Activated naive CD8-positive, alpha-beta T cell treated with anti-CD3 and anti-CD28 coated beads for 36 hours (primary cell): ENCODE measurements around the gene SMARCC1. TPM values are rescaled to one million over a fixed set of nuclear protein-coding genes. Genes with fewer than 3 reads are reported as not detected.

Source experiments
- DNase-seq: peaks from one replicate; pipeline ENCODE4 v3.0.0; 2021
- H3K27ac Mint-ChIP-seq: one replicate; pipeline ENCODE4 v1.8.0; 2022; ENCODE audit warnings: mild to moderate bottlenecking, moderate library complexity, mixed read lengths
- H3K27me3 Mint-ChIP-seq: one replicate; pipeline ENCODE4 v1.8.0; 2022; ENCODE audit warnings: mild to moderate bottlenecking, mixed read lengths
- H3K36me3 Mint-ChIP-seq: one replicate; pipeline ENCODE4 v1.8.0; 2021; ENCODE audit warnings: mild to moderate bottlenecking, mixed read lengths
- H3K4me1 Mint-ChIP-seq: one replicate; pipeline ENCODE4 v1.8.0; 2021; ENCODE audit warnings: mixed read lengths
- H3K4me3 Mint-ChIP-seq: one replicate; pipeline ENCODE4 v1.8.0; 2022; ENCODE audit warnings: mild to moderate bottlenecking, moderate library complexity, mixed read lengths
- H3K9me3 Mint-ChIP-seq: one replicate; pipeline ENCODE4 v1.8.0; 2022; ENCODE audit warnings: mixed read lengths
- total RNA-seq, 2 experiments: library from RNA; stranded (reverse); gene quantifications; one replicate each; pipeline ENCODE4 v1.2.3, GENCODE V29; 2021

SMARCC1 gene
- total RNA-seq, 2 experiments from 2014 or later, result 115 to 117 TPM

GRCh38 chr3:47611576-47611975 is 170.1 kb downstream of the SMARCC1 start:
- peaks cover 17% of the 10 kb centered on the region for H3K36me3 Mint-ChIP-seq

DNA sequence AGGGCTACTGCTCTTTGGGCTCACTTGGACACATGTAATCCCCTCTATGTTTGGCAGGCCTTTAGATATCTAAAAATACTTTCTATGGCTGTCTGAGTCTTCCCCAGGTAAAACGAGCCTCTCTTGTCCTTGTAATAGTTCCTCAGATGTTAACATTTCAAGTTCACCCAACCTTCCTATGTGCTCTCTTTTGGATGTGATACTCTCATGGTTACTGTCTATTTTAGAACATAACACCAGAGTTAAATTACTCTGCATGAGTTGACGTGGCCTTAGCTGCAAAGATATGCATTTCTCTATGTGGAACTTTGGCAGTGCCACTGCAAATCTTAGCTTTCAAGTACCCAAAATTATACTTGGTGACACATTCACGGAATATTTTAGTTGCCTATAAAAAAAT is 171.1 kb downstream of the SMARCC1 start:
- H3K27me3 Mint-ChIP-seq, result no peaks in the 10 kb centered on the region
- no peak overlapping the region for H3K4me3 Mint-ChIP-seq
- H3K36me3 Mint-ChIP-seq, result peaks cover 24% of the 10 kb centered on the region
- H3K9me3 Mint-ChIP-seq, result no peaks in the 10 kb centered on the region
- no peak for DNase-seq
- H3K27ac Mint-ChIP-seq, result no peak overlapping the region
- no peaks in the 10 kb centered on the region for H3K4me1 Mint-ChIP-seq

More at GRCh38 chr3:47611576-47611975, 170.1 kb downstream of the SMARCC1 start:
- no peak for DNase-seq
- H3K27ac Mint-ChIP-seq, result no peak overlapping the region
- no peaks in the 10 kb centered on the region for H3K4me1 Mint-ChIP-seq
- no peaks in the 10 kb centered on the region for H3K27me3 Mint-ChIP-seq
- H3K9me3 Mint-ChIP-seq, result no peaks in the 10 kb centered on the region
- no peak overlapping the region for H3K4me3 Mint-ChIP-seq

DNA sequence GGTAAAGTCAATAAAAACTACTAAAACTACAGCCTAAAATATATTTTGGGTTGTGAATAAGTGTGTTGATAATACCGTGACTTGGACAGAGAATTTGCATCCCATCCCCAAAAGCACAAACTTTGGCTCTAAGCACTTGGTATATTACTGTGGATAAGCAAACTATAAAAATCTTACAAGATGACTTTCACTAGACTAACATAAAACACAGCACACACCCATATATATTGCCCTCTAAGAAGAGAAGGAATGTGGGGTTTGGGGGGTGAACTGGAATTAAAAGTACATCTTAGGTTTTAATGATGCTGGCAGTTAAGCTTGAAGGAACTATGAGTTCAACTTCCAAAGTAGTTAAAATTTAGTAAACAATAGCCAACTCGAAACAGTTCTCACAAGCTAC is 174.4 kb downstream of the SMARCC1 start:
- Mint-ChIP-seq H3K27me3 (no peaks in the 10 kb centered on the region), H3K4me3 (no peak overlapping the region), H3K27ac (no peak overlapping the region), H3K36me3 (peaks cover 35% of the 10 kb centered on the region), H3K4me1 (peaks cover 2% of the 10 kb centered on the region), H3K9me3 (no peaks in the 10 kb centered on the region)
- DNase-seq, result no peak

- Mint-ChIP-seq H3K4me3 (no peak overlapping the region), H3K27me3 (no peaks in the 10 kb centered on the region), H3K9me3 (no peaks in the 10 kb centered on the region), H3K4me1 (peaks cover 2% of the 10 kb centered on the region), H3K27ac (no peak overlapping the region), H3K36me3 (peaks cover 37% of the 10 kb centered on the region)
- no peak for DNase-seq
Observed at GRCh38 chr3:47606165-47606564, 175.5 kb downstream of the SMARCC1 start.

GRCh38 chr3:47605652-47606051 is 176.0 kb downstream of the SMARCC1 start:
- Mint-ChIP-seq H3K27ac (peak overlapping the region; percentile 54), H3K4me3 (no peak overlapping the region)

DNA sequence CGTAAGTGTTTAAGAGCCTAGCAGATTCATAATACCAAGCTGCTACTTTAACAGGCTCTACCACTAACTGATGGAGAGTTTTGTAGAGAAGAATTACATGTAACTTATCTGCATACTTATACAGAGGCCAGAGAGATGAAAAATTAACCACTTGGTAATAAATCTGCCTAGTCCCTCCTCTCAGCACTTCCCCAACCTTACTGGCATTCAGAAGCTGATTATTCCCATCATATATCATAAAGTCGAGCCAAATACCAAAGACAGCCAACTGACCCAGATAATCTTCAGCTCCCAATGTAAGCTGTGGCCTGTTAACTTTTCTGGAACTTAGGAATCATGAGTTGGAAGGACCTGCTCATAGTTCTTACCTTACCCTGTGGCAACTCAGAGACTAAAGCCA is 177.5 kb downstream of the SMARCC1 start:
- Mint-ChIP-seq H3K9me3 (no peaks in the 10 kb centered on the region), H3K4me1 (peaks cover 2% of the 10 kb centered on the region), H3K27me3 (no peaks in the 10 kb centered on the region), H3K4me3 (no peak overlapping the region), H3K36me3 (peaks cover 30% of the 10 kb centered on the region), H3K27ac (no peak overlapping the region)
- no peak for DNase-seq

More at GRCh38 chr3:47605652-47606051, 176.0 kb downstream of the SMARCC1 start:
- Mint-ChIP-seq H3K9me3 (no peaks in the 10 kb centered on the region), H3K36me3 (peaks cover 38% of the 10 kb centered on the region), H3K4me1 (peaks cover 2% of the 10 kb centered on the region), H3K27me3 (no peaks in the 10 kb centered on the region)
- DNase-seq, result no peak

DNA sequence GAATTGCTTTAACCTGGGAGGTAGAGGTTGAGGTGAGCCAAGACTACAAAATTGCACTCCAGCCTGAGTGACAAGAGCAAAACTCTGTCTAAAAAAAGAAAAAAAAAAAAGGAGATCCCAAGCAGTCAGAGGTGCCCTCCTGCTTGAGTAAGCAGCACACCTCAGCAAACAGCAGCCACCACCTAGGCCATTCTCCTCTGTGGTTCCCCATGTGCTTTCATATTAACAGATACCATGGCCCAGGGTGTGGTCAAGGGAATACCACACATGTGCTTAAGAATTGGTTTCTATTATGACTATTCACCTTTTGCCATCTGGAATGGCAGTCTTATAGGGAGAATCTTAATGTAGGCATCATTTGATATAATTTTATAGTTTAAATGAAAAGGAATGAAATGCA is 178.4 kb downstream of the SMARCC1 start:
- Mint-ChIP-seq H3K4me3 (no peak overlapping the region), H3K27ac (no peak overlapping the region), H3K4me1 (peaks cover 2% of the 10 kb centered on the region), H3K36me3 (peaks cover 23% of the 10 kb centered on the region), H3K9me3 (no peaks in the 10 kb centered on the region), H3K27me3 (no peaks in the 10 kb centered on the region)
- no peak for DNase-seq

DNA sequence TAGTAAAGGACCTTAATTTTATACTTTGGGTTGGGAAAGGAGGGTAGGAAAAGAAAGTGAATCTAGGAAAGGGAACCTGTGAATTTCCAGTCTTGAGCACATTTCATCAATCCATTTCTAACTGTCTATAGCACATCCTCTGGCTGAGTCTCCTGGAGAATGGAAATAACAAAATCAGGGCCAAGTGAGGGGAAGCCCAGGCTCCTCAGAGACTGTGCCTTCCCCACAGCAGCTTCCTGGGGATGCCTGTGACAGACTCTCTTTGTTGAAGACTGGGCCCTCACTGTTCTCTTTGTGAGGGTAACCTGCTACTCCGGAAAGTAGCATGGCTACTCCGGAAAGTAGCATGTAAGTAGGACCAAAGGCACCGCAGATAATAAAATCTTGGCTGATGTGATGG is 180.4 kb downstream of the SMARCC1 start:
- H3K9me3 Mint-ChIP-seq, result no peaks in the 10 kb centered on the region
- no peaks in the 10 kb centered on the region for H3K27me3 Mint-ChIP-seq
- DNase-seq, result no peak
- H3K36me3 Mint-ChIP-seq, result peaks cover 26% of the 10 kb centered on the region
- H3K27ac Mint-ChIP-seq, result no peak overlapping the region
- H3K4me3 Mint-ChIP-seq, result no peak overlapping the region
- H3K4me1 Mint-ChIP-seq, result peaks cover 2% of the 10 kb centered on the region

GRCh38 chr3:47594792-47595191 is 186.9 kb downstream of the SMARCC1 start:
- Mint-ChIP-seq H3K4me3 (no peak overlapping the region), H3K4me1 (no peaks in the 10 kb centered on the region), H3K36me3 (peaks cover 10% of the 10 kb centered on the region), H3K27me3 (no peaks in the 10 kb centered on the region), H3K27ac (no peak overlapping the region), H3K9me3 (no peaks in the 10 kb centered on the region)
- no peak for DNase-seq

GRCh38 chr3:47592066-47592795 is 189.5 kb downstream of the SMARCC1 start:
- Mint-ChIP-seq H3K27ac (no peak overlapping the region), H3K27me3 (no peaks in the 10 kb centered on the region), H3K4me3 (no peak overlapping the region), H3K9me3 (no peaks in the 10 kb centered on the region), H3K36me3 (peaks cover 19% of the 10 kb centered on the region), H3K4me1 (no peaks in the 10 kb centered on the region)
- DNase-seq, result no peak

- H3K27ac Mint-ChIP-seq, result no peak overlapping the region
- peaks cover 23% of the 10 kb centered on the region for H3K36me3 Mint-ChIP-seq
- H3K27me3 Mint-ChIP-seq, result no peaks in the 10 kb centered on the region
- no peak overlapping the region for H3K4me3 Mint-ChIP-seq
- DNase-seq, result no peak
- H3K9me3 Mint-ChIP-seq, result no peaks in the 10 kb centered on the region
- H3K4me1 Mint-ChIP-seq, result no peaks in the 10 kb centered on the region
Observed at GRCh38 chr3:47590216-47590615, 191.5 kb downstream of the SMARCC1 start.

- DNase-seq, result no peak
- Mint-ChIP-seq H3K36me3 (peaks cover 24% of the 10 kb centered on the region), H3K4me1 (no peaks in the 10 kb centered on the region), H3K27me3 (no peaks in the 10 kb centered on the region), H3K4me3 (no peak overlapping the region), H3K27ac (no peak overlapping the region), H3K9me3 (no peaks in the 10 kb centered on the region)
Observed at GRCh38 chr3:47588587-47588986, 193.1 kb downstream of the SMARCC1 start.

DNA sequence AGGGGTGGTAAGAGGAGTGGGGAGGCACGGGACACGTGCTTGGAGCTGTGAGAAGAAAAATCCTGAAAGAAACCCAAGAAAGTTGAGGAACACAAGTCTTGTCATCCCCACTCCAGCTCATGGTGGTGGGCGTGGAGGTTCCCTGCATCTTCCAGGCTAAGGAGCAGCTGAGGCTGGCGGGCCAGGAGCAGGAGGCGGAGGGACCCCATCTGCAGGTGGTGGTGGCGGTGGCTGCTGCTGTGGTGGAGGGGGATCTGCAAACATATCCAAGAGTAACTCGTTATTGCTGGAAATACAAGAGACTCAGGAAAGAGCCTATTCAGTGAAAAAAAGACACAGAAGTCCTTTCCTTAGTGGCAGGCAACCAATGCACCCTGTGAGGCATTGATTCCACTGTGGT is 193.6 kb downstream of the SMARCC1 start:
- Mint-ChIP-seq H3K4me1 (no peaks in the 10 kb centered on the region), H3K36me3 (peaks cover 21% of the 10 kb centered on the region), H3K27ac (peak overlapping the region; percentile 39), H3K9me3 (no peaks in the 10 kb centered on the region), H3K27me3 (no peaks in the 10 kb centered on the region), H3K4me3 (no peak overlapping the region)
- DNase-seq, result no peak

- Mint-ChIP-seq H3K4me3 (no peak overlapping the region), H3K27ac (no peak overlapping the region), H3K9me3 (no peaks in the 10 kb centered on the region), H3K36me3 (peaks cover 21% of the 10 kb centered on the region), H3K4me1 (no peaks in the 10 kb centered on the region), H3K27me3 (no peaks in the 10 kb centered on the region)
- no peak for DNase-seq
Observed at GRCh38 chr3:47586746-47587145, 194.9 kb downstream of the SMARCC1 start.

GRCh38 chr3:47583320-47584075 is 198.2 kb downstream of the SMARCC1 start:
- no peaks in the 10 kb centered on the region for H3K4me1 Mint-ChIP-seq
- H3K27me3 Mint-ChIP-seq, result peaks cover 17% of the 10 kb centered on the region
- H3K27ac Mint-ChIP-seq, result no peak overlapping the region
- no peaks in the 10 kb centered on the region for H3K9me3 Mint-ChIP-seq
- DNase-seq, result no peak
- H3K36me3 Mint-ChIP-seq, result peaks cover 14% of the 10 kb centered on the region
- H3K4me3 Mint-ChIP-seq, result no peak overlapping the region

DNA sequence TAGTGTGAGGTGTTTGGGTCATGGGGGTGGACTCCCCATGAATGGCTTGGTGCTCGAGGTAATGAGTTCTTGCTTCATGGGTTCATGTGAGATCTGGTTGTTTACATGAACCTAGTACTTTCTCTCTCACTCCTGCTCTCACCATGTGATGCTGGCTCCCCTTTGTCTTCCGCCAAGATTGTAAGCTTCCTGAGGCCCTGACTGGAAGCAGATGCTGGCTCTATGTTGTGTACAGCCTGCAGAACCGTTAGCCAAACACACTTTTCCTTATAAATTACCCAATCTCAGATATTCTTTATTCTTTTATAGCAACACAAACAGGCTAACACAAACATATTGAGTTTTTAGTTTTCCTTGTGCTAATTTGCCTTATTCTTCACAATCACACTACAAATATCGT is 199.9 kb downstream of the SMARCC1 start:
- H3K36me3 Mint-ChIP-seq, result peaks cover 9% of the 10 kb centered on the region
- H3K9me3 Mint-ChIP-seq, result no peaks in the 10 kb centered on the region
- H3K4me1 Mint-ChIP-seq, result no peaks in the 10 kb centered on the region
- DNase-seq, result no peak
- no peak overlapping the region for H3K27ac Mint-ChIP-seq
- H3K4me3 Mint-ChIP-seq, result no peak overlapping the region
- peaks cover 23% of the 10 kb centered on the region for H3K27me3 Mint-ChIP-seq
